GM18517 (cell line): ENCODE results near the gene CCNQ.

Experiments
- ATAC-seq: cut with Tn5 transposase; IDR thresholded peaks from one replicate; pipeline ENCODE4 v1.9.1; 2021; ENCODE audit warnings: mild to moderate bottlenecking, moderate library complexity; ENCODE audit not compliant: unreplicated experiment

The CCNQ gene

GRCh38 chrX:153598541-153599191 is at the start of gene CCNQ:
CCNQ (minus strand) TSS chrX:153599139; CDS start chrX:153599073, 66 bp downstream.
- ATAC-seq: peak; percentile 37

- ATAC-seq: no peak
Observed at GRCh38 chrX:153647461-153648357, 48.8 kb upstream of the CCNQ start.

GRCh38 chrX:153646620-153647373 is 47.9 kb upstream of the CCNQ start, which contains the start of gene DUSP9:
DUSP9 (plus strand) TSS chrX:153647203; CDS start chrX:153647954, 751 bp downstream.
- no peak for ATAC-seq

GRCh38 chrX:153645921-153646488 is 47.1 kb upstream of the CCNQ start:
- no peak for ATAC-seq

- ATAC-seq: no peak
Observed at GRCh38 chrX:153645151-153645550, 46.2 kb upstream of the CCNQ start.

- no peak for ATAC-seq
Observed at GRCh38 chrX:153644356-153645125, 45.6 kb upstream of the CCNQ start.

- ATAC-seq: no peak
Observed at GRCh38 chrX:153643431-153644351, 44.8 kb upstream of the CCNQ start.

GRCh38 chrX:153642655-153643430 is 43.9 kb upstream of the CCNQ start:
- ATAC-seq: no peak

GRCh38 chrX:153642051-153642654 is 43.2 kb upstream of the CCNQ start:
- ATAC-seq: no peak

GRCh38 chrX:153641627-153642026 is 42.7 kb upstream of the CCNQ start:
- ATAC-seq: no peak

GRCh38 chrX:153640736-153641575 is 42.0 kb upstream of the CCNQ start:
- no peak for ATAC-seq

- ATAC-seq: no peak
Observed at GRCh38 chrX:153640045-153640686, 41.2 kb upstream of the CCNQ start.

- no peak for ATAC-seq
Observed at GRCh38 chrX:153639177-153640044, 40.5 kb upstream of the CCNQ start.

GRCh38 chrX:153638436-153639176 is 39.7 kb upstream of the CCNQ start:
- ATAC-seq: no peak

- no peak for ATAC-seq
Observed at GRCh38 chrX:153638041-153638371, 39.1 kb upstream of the CCNQ start.
